HG02885 (cell line): ENCODE measurements around the gene SRGAP3.

Experiments
- ATAC-seq: cut with Tn5 transposase; IDR thresholded peaks from one replicate; pipeline ENCODE4 v1.9.1; 2021; ENCODE audit warnings: mild to moderate bottlenecking; ENCODE audit not compliant: unreplicated experiment, poor library complexity

The SRGAP3 gene

GRCh38 chr3:8980756-8981257 is 268.6 kb downstream of the SRGAP3 start:
- no peak for ATAC-seq

GRCh38 chr3:8979262-8979661 is 270.2 kb downstream of the SRGAP3 start:
- ATAC-seq: no peak

- ATAC-seq: no peak
Observed at GRCh38 chr3:8978551-8978950, 270.9 kb downstream of the SRGAP3 start.

GRCh38 chr3:8976540-8977182 is 272.8 kb downstream of the SRGAP3 start:
- ATAC-seq: no peak

GRCh38 chr3:8975081-8976020 is 274.1 kb downstream of the SRGAP3 start:
- ATAC-seq: no peak

GRCh38 chr3:8974458-8974857 is 275.0 kb downstream of the SRGAP3 start:
- no peak for ATAC-seq

GRCh38 chr3:8972639-8973038 is 276.8 kb downstream of the SRGAP3 start:
- no peak for ATAC-seq

- ATAC-seq: no peak
Observed at GRCh38 chr3:8970971-8971589, 278.4 kb downstream of the SRGAP3 start.

- ATAC-seq: no peak
Observed at GRCh38 chr3:8969241-8969640, 280.2 kb downstream of the SRGAP3 start.

GRCh38 chr3:8968375-8968882 is 281.0 kb downstream of the SRGAP3 start:
- ATAC-seq: no peak

- no peak for ATAC-seq
Observed at GRCh38 chr3:8967553-8967952, 281.9 kb downstream of the SRGAP3 start.

- ATAC-seq: no peak
Observed at GRCh38 chr3:8966820-8967348, 282.6 kb downstream of the SRGAP3 start.

GRCh38 chr3:8966150-8966819 is 283.2 kb downstream of the SRGAP3 start:
- no peak for ATAC-seq

- no peak for ATAC-seq
Observed at GRCh38 chr3:8964436-8965370, 284.7 kb downstream of the SRGAP3 start.

GRCh38 chr3:8963137-8963853 is 286.2 kb downstream of the SRGAP3 start, which contains the start of gene RAD18:
Gene RAD18, minus strand, starts transcription at chr3:8963472. Its CDS starts 87 bp downstream, at chr3:8963385.
- peak; percentile 88 for ATAC-seq

- no peak for ATAC-seq
Observed at GRCh38 chr3:8962226-8962861, 287.1 kb downstream of the SRGAP3 start.

GRCh38 chr3:8959668-8960067 is 289.8 kb downstream of the SRGAP3 start:
- peak; percentile 32 for ATAC-seq
